Calu3 (cell line): ENCODE measurements around the gene CGRRF1. TPM values are rescaled to one million over a fixed set of nuclear protein-coding genes. Genes with fewer than 3 reads are reported as not detected.

ENCODE experiments used
- BruUV-seq: library from RNA; stranded (reverse); fragments of 400-500 nt; replicated peaks from 2 replicates; lab custom pipeline; 2021; lab: Mats Ljungman, UMichigan
- CTCF ChIA-PET: fragments of 300-600 bp; sonication (Branson Sonifier 250); formaldehyde crosslinking; loops from one replicate; lab custom pipeline; 2022; ENCODE audit warnings: antibody characterized with exemption; lab: Charles Lee
- DNase-seq: peaks from one replicate; pipeline ENCODE4 v3.0.0; 2022
- H3K27ac Mint-ChIP-seq: one replicate; pipeline ENCODE4 v1.8.0; 2022; ENCODE audit warnings: mixed read lengths; ENCODE audit not compliant: unreplicated experiment
- H3K27me3 Mint-ChIP-seq: one replicate; pipeline ENCODE4 v1.8.0; 2022; ENCODE audit warnings: mixed read lengths; ENCODE audit not compliant: unreplicated experiment
- H3K36me3 Mint-ChIP-seq: one replicate; pipeline ENCODE4 v1.8.0; 2022; ENCODE audit warnings: mild to moderate bottlenecking, moderate library complexity, mixed read lengths; ENCODE audit not compliant: insufficient read depth, unreplicated experiment
- H3K4me1 Mint-ChIP-seq: one replicate; pipeline ENCODE4 v1.8.0; 2022; ENCODE audit warnings: mild to moderate bottlenecking, low read depth, mixed read lengths; ENCODE audit not compliant: unreplicated experiment
- H3K4me3 Mint-ChIP-seq: one replicate; pipeline ENCODE4 v1.8.0; 2022; ENCODE audit warnings: mild to moderate bottlenecking, low read depth, moderate library complexity, mixed read lengths; ENCODE audit not compliant: unreplicated experiment
- H3K9me3 Mint-ChIP-seq: one replicate; pipeline ENCODE4 v1.8.0; 2022; ENCODE audit warnings: low read depth, mixed read lengths; ENCODE audit not compliant: unreplicated experiment
- CTCF ChIP-seq: fragments of 200-600 bp; IDR thresholded peaks from one replicate; pipeline ENCODE4 v1.8.0; 2022; ENCODE audit warnings: antibody characterized with exemption; ENCODE audit not compliant: unreplicated experiment
- intact Hi-C: fragments of 100-400 bp; cut with micrococcal nuclease; formaldehyde crosslinking; loops from one replicate; pipeline ENCODE4 v1.10.0; 2022; ENCODE audit not compliant: unreplicated experiment
- total RNA-seq: library from RNA; stranded (reverse); gene quantifications from 2 replicates; pipeline ENCODE4 v1.2.3, GENCODE V29; 2022

The CGRRF1 gene
- total RNA-seq, 1 experiment from 2014 or later = 12.4 TPM

- no peaks in the 10 kb centered on the region for H3K9me3 Mint-ChIP-seq
- H3K4me1 Mint-ChIP-seq = no peaks in the 10 kb centered on the region
- CTCF ChIA-PET = interaction anchor here (1.1 kb wide), 1 partner anchor 24 kb away, joined by 5 read pairs; the partner anchor contains the start of gene CGRRF1
- H3K4me3 Mint-ChIP-seq = no peak overlapping the region
- no TSS peak for BruUV-seq
- no peak overlapping the region for H3K27ac Mint-ChIP-seq
- H3K36me3 Mint-ChIP-seq = no peaks in the 10 kb centered on the region
- DNase-seq = no peak
- H3K27me3 Mint-ChIP-seq = no peaks in the 10 kb centered on the region
- intact Hi-C loops = no loop called here
- no peak for TF ChIP-seq CTCF
Observed at GRCh38 chr14:54533100-54533499, 23.4 kb downstream of the CGRRF1 start.

- H3K4me1 Mint-ChIP-seq = no peaks in the 10 kb centered on the region
- no TSS peak for BruUV-seq
- intact Hi-C loops = no loop called here
- no peaks in the 10 kb centered on the region for H3K27me3 Mint-ChIP-seq
- no peak for DNase-seq
- no peak for TF ChIP-seq CTCF
- CTCF ChIA-PET = interaction anchor here (0.7 kb wide), 1 partner anchor 350 kb away, joined by 4 read pairs; no protein-coding TSS in a partner anchor
- H3K9me3 Mint-ChIP-seq = no peaks in the 10 kb centered on the region
- no peak overlapping the region for H3K4me3 Mint-ChIP-seq
- no peaks in the 10 kb centered on the region for H3K36me3 Mint-ChIP-seq
- H3K27ac Mint-ChIP-seq = no peak overlapping the region
Observed at GRCh38 chr14:54535126-54535525, 25.4 kb downstream of the CGRRF1 start.

- no peaks in the 10 kb centered on the region for H3K9me3 Mint-ChIP-seq
- no peak overlapping the region for H3K4me3 Mint-ChIP-seq
- no peak for DNase-seq
- no peaks in the 10 kb centered on the region for H3K4me1 Mint-ChIP-seq
- no TSS peak for BruUV-seq
- H3K27ac Mint-ChIP-seq = no peak overlapping the region
- CTCF ChIA-PET = interaction anchor here (0.7 kb wide), 1 partner anchor 350 kb away, joined by 4 read pairs; no protein-coding TSS in a partner anchor
- no peak for TF ChIP-seq CTCF
- H3K27me3 Mint-ChIP-seq = no peaks in the 10 kb centered on the region
- H3K36me3 Mint-ChIP-seq = no peaks in the 10 kb centered on the region
- intact Hi-C loops = no loop called here
Observed at GRCh38 chr14:54535646-54536045, 25.9 kb downstream of the CGRRF1 start.

GRCh38 chr14:54537651-54538050 is 27.9 kb downstream of the CGRRF1 start:
- Mint-ChIP-seq H3K27ac (no peak overlapping the region), H3K9me3 (no peaks in the 10 kb centered on the region), H3K4me1 (no peaks in the 10 kb centered on the region), H3K36me3 (no peaks in the 10 kb centered on the region), H3K4me3 (no peak overlapping the region), H3K27me3 (no peaks in the 10 kb centered on the region)
- no TSS peak for BruUV-seq
- intact Hi-C loops = no loop called here
- CTCF ChIA-PET = interaction anchor here (0.6 kb wide), 1 partner anchor 31 kb away, joined by 4 read pairs; no protein-coding TSS in a partner anchor
- DNase-seq = no peak
- TF ChIP-seq CTCF = no peak
